HG03097 (cell line): ENCODE results near the gene DNM3.
"Not testable (repeated sequence)": the region's sequence is repeated elsewhere in the genome, so short reads cannot be mapped to it uniquely, and the experiment has no call there.

Experiments used
- ATAC-seq: cut with Tn5 transposase; IDR thresholded peaks from one replicate; pipeline ENCODE4 v1.9.1; 2021; ENCODE audit not compliant: unreplicated experiment, low FRiP score

Gene DNM3

DNA sequence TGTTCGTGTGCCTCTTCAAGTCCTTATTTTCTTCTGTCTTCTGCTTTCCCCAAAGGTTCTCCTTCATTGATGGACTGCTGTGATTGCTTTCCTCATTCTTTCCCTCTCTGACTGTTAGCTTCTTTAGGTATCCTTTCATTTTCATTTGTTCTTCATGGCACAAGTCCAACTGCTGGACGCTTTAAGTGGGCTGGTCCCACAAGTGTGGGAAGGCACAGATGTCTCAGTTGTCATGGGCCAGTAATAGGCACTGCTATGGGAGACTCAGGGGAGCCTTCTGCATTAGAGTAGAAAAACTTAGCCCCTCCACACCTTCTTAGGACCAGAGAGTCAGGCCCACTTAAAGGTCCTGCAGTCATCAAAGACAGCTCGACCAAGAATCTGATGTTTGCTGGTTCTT lies 456.8 kb downstream of the DNM3 start:
- no peak for ATAC-seq

DNA sequence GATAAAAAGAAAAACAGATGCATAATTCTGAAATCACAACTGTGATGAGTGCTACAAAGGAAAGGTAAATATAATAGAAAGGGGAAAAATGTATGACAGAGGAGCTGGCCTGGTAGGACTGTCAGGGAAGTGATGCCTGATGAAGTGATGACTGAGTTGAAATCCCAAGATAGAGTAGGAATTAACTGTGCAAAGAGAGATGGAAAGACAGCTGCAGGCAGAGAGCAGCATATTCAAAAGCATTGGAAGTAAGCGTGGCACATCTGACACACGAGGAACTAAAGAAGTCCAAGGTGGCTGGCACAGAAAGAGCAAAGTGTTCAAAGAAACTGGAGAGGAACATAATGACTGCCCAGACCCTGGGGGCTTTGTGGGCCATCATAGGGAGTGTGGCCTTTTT lies 457.6 kb downstream of the DNM3 start:
- ATAC-seq: no peak

DNA sequence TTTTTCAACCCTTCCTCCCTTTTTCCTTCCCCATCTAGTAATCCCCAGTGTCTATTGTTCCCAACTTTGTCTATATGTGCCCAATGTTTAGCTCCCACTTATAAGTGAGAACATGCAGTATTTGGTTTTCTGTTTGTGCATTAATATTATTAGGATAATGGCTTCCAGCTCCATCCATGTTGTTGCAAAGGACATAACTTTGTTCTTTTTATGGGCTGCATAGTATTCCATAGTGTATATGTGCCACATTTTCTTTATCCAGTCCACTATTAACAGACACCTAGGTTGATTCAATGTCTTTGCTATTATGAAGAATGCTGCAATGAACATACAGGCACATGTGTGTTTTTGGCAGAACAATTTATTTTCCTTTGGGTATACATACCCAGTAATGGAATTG lies 458.2 kb downstream of the DNM3 start:
- no peak for ATAC-seq

DNA sequence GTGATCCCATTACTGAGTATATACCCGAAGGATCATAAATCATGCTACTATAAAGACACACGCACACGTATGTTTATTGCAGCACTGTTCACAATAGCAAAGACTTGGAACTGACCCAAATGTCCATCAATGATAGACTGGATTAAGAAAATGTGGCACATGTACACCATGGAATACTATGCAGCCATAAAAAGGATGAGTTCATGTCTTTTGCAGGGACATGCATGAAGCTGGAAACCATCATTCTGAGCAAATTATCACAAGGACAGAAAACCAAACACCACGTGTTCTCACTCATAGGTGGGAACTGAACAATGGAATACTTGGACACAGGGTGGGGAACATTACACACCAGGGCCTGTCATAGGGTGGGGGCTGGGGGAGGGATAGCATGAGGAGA lies 466.2 kb downstream of the DNM3 start:
- ATAC-seq: not testable (repeated sequence)

DNA sequence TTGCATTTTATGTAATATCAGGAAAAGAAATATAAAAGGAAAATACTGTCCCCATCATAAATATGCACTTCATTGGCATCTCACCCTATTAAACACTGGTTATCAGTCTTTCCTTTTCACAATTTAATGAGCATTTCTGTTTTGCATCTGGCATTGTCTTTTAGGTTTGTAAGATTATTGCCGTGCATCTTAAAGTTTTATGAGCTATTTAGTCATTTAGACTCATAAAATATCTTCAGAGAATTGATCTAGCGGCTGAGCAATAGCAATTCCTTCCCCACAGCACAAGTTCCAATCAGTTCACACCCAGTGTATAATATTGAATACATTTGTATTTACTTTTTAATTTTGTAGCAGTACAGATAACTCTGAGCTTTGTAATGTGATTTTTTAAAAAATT lies 466.8 kb downstream of the DNM3 start:
- ATAC-seq: no peak

DNA sequence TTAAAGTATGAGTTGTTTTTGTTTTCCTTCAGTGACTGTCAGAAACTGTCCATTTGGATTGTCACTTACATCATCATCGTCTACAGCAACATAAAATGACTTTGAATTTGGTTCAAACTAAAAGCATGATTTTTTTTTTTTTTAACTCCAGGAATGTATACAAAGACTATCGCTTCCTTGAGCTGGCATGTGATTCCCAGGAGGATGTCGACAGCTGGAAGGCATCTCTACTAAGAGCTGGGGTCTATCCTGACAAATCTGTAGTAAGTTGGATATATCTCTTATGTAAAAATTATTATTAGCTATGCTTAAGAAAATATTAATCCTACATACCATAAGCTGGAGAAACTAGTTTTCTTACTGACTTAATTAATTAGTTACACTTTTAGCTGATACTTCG lies 467.3 kb downstream of the DNM3 start:
- ATAC-seq: no peak

DNA sequence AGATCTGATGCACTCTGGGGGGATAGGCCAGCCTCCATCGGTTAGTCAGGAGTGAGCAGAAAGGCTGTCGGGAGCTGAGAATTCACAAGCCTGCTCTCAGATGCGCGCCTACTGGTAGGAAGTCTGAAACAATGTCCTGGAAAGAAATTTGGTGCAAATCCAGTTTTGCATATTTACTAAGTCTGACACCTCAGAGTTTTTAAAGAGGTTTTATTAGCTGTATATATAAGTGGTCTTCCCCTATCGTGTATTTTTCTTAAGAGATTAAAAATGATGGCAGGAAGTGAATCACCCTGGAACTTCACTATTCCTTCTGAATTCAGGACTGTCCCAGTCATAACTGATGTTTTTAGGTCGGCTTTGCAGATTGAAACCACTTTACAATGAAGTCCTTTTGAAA lies 479.4 kb downstream of the DNM3 start:
- ATAC-seq: no peak

DNA sequence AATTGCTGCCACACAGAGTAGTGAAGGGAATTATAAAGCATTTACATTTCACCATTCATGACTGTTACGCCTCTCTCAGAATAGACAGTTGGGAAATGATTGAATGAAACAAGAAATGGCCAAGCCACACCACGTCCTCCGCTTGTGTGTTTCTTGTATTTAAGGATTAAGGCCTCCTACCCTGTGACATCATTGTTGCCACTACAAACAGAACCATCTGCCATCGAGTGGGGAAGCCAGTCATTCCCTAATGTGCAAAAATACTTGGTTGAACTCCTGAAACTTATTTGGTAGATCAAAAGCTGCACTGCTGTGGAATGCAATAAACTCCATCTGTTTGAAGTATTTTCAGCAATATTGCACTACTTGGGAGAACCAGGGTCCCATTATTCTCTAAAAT lies 480.2 kb downstream of the DNM3 start:
- no peak for ATAC-seq

DNA sequence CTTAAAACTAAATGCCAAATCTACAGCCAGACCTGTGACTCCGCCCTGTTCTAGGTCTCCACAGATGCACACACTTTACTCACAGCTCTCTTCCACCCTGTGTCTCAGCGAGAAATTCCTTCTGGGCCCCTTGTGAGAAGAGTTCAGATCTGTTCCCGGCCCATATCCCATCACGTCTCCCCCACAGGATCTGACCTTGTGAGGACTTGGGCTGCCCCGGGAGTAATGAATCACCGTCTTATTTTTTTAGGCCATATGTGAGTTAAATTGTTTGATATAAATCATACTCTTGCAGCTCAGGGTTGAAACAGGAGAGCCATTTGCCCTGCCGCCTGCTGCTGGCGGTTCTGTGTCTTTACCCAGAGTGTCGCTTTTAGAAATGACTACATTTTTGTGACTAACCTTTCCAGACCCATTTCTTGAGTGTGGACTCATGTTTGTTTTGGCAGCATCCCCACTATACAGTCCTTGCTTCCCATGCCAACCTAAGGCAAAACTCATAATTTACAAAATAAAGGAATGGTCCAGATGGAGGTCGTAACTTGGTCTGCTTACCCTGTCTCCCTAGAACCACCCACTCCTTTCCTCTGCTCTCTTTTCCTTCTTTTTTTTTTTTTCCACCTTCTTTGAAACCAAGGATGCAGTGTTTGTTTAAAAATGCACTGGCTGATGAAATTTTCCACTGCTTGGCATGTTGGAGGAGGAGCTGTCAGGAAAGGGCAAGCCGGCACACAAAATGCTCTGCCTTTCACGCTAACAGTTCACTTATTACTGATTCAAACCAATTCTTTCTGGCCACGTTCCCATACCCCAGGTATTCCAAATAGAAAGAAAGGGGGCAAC lies 481.1 kb downstream of the DNM3 start:
- ATAC-seq: no peak

DNA sequence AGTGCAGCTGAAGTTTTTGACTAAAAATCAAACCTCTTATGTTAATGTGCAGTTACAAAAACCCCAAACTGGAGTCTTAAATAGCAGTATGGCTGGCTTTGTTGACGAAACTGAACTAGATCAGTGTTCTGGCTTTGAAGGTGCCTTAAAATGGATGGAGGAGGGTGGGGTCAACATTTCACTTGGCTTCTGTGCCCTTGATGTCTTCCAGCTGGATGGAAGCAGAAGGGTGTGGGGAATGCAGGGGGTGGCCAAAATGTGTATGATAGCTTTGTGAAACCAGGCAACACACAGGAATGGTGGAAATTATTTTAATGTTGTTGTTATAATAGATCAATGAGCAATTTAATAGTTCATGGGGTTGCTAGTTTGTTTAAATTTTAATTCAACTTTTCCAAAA lies 482.4 kb downstream of the DNM3 start:
- no peak for ATAC-seq

DNA sequence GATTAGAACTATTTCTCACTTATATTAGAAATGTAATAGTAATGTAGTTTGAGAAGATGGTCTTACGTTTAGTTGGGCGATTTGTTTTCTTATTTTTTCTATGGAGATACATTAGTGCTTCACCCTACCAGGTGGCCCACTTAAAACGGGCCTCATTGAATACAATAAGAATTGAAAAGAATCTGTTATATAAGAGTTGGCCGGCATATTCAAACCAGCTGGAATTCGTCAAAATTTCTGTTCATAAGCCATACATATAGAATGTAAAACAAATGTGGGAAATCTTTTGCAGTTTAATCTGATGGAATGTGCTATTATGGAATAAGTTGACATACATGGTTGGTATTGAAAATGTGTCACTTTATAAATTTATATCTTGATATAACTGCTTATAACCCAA lies 482.8 kb downstream of the DNM3 start:
- ATAC-seq: no peak

DNA sequence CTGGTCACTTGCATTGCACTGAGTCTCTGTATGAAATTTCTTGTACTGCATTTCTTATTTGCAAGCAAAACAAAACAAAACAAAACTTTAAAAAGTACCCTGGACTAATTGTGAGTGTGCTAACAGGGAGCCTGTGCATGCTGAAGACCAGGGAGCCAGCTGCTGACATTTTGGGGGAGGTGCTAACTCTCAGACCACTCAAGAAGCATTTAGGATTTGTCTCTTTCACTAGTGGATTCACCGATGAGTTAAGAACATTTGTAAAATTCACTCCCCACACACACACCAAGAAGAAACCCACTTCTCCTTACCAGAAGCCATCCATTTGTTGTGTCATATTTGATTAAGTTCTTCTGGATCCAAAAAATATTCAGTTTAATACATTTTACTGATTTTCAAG lies 483.5 kb downstream of the DNM3 start:
- no peak for ATAC-seq

DNA sequence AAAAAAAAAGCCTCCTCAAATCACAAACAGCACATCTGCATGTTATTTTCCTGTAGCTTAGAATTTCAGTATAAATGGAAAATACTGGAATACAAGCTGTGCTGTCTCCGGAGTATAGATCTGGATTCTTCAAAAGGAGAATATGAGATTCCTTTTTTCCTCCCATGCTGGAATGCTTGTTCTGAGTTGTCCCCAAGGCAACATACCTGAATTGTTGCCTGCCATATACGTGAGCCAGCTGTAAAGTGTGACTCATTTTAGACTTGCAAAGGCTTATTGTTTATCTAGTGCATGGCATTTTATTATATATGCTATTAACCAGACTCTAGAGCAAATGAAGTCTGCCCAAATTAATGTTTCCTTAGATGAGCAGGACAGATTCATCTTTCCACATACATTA lies 484.2 kb downstream of the DNM3 start:
- ATAC-seq: no peak

DNA sequence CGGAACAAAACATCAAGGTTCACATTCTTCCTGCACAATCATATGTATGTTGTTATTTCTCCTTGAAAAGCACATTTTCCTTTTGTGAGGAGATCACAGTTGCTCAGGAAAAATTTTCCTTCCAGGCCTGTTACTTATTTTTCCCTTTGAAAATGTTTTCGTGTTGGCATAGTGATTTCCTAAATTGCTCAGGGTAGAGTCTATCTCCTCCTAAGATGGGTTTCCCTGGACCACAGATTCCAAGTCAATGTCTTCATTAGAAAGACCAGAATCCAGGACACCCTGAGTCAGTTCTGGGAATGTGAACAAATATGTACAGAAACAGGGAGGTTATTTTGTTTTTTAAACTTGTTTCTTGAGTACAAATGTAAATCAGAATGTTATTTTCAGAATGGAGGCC lies 484.8 kb downstream of the DNM3 start:
- ATAC-seq: no peak

DNA sequence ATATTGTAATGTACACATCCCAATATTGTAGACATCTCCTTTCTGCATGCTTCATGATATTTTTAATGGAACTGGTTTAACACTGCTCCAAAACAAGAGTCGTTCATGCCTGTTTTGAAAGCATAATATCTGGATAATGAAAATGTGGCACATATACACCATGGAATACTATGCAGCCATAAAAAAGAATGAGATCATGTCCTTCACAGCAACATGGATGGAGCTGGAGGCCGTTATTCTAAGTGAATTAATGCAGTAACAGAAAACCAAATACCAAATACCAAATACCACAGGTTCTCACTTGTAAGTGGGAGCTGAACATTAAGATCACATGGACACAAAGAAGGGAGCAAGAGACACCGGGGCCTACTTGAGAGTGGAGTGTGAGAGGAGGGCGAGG lies 487.0 kb downstream of the DNM3 start:
- ATAC-seq: no peak

DNA sequence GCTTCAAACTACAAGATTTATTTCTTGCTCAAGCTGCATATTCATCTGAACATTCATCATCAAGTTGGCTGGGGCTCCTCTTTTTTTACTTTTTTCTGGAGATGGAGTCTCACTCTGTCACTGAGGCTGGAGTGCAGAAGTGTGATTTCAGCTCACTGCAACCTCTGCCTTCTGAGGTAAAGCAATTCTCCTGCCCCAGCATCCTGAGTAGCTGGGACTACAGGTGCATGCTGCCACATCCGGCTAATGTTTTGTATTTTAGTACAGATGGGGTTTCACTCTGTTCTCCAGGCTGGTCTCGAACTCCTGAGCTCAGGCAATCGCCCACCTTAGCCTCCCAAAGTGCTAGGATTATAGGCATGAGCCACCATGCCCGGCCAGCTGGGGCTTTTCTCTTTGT lies 490.9 kb downstream of the DNM3 start:
- no peak for ATAC-seq

DNA sequence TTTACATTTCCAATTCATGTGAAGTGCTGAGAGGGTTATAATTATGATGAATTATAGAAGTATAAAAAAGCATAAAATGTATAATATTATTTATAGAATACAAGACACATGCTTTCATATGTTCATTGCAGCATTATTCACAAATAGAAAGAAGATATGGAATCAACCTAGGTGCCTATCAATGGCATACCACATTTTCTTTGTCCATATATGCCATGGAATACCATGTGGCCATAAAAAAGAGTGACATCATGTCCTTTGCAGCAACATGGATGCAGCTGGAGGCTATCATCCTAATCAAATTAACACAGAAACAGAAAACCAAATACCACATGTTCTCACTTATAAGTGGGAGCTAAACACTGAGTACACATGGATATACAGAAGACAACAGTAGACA lies 494.1 kb downstream of the DNM3 start:
- no peak for ATAC-seq

DNA sequence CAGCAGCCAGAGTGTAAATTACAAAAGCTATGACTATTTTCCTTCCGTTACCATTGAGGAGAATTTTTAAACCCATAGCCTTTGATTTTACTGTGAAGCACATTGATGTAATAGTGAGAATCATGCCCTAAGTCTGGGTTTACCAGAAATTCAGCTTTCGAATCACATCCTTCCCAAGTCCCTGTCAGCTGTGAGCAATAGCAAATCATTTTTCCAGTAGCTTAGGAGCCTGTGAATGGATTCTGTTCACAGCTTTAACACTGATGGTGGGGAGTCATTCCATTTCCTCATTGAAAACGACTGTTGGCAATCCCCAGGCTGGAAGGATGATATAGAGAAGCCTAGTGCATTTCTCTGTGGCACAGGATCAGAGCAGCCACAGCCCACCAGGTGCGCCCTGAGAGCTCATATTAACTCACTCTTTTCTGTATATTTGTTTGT lies 497.0 kb downstream of the DNM3 start:
- no peak for ATAC-seq

DNA sequence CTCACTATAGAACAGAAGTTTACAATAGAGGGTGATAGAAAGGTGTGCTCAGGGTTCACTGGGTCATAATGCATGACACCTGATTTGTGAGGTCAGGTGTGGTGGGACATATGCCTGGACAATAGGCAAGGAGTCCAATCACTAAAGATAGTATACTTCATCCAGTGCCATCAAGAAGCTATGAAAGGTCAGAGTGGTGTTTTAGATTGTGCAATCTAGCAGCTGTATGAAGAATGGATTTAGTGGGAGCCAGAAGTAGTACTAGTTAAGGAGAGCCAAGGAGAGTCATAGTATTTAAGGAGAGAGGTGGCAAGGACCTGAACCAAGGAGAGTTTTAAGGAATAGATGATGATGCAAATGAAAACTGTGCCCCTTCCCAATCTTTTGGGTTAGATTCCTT lies 498.5 kb downstream of the DNM3 start:
- no peak for ATAC-seq

DNA sequence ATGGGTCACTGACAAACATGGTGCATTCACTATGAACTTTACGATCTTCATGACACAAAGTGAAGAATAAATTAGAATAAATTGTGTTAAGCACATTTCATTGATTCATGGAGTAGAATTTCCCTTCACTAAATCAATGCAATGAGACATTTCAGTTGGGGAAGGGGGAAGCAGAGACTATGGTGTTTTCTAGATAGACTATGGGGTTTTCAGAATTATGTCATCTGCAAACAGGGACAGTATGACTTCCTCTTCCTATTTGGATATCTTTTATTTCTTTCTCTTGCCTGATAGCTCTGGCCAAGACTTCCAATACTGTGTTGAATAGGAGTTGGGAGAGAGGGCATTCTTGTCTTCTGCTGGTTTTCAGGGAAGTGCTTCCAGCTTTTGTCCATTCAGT lies 499.2 kb downstream of the DNM3 start:
- no peak for ATAC-seq

DNA sequence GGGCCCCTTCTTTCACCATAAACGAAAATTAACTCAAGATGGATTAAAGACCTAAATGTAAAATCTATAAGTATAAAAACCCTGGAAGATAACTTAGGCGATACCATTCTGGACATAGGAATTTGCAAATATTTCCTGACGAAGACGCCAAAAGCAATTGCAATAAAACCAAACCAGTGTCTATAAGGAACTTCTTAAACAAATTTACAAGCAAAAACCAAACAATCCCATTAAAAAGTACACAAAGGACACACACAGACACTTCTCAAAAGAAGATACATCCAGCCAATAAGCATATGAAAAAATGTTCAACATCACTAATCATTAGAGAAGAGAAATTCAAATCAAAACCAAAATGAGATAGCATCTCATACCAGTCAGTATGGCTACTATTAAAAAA lies 500.4 kb downstream of the DNM3 start:
- ATAC-seq: no peak

DNA sequence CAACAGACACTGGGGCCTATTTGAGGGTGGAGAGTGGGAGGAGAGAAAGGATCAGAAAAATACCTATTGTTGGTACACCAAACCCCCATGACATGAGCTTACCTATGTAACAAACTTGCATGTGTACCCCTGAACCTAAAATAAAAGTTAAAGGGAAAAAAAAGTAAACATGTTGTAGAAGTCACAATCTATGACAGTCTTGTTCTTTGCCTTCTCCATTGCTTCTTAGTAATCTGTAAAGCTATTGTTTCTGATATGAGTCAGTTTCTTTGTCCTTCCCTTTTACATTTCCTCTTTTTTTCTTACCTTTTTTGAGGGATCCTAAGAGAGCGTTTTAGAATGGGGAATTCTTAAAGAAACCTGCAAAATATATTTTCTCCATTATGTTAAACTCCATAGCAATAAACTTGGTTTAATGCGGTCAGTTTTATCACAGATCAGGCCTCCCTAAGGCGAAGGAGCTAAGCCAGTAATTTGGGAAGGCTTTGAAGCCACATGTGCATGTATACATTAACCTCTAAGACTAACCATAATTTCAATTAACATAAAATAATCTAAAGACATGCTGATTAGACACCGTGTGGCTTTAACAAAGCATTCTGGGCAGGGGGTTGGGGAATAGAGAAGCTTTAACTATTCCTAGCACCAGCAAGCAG lies 501.4 kb downstream of the DNM3 start:
- no peak for ATAC-seq
